RWPE1 (cell line): ENCODE measurements around the gene NAGA.
A peak's percentile ranks its signal among the peaks of the same experiment; 100 is the strongest.

Experiments used
- CTCF ChIA-PET: fragments of 350-600 bp; sonication (Branson Sonifier 250); formaldehyde crosslinking; extraction: SDS; loops from one replicate; lab custom pipeline; 2021; lab: Yijun Ruan, JAX
- POLR2A ChIA-PET: fragments of 400-600 bp; formaldehyde crosslinking; extraction: SDS; loops from one replicate; lab custom pipeline; 2020; ENCODE audit warnings: antibody characterized with exemption; ENCODE audit not compliant: low non-redundant PET; lab: Yijun Ruan, JAX
- DNase-seq: peaks from one replicate; pipeline ENCODE4 v3.0.0; 2012; ENCODE audit warnings: low spot score
- H3K27ac ChIP-seq: fragments of 450-650 bp; 2 replicates; pipeline ENCODE4 v1.5.1; 2017
- TF ChIP-seq, protein P1 (sequence below): fragments of 450-650 bp; conservative IDR thresholded peaks from 2 replicates; pipeline ENCODE4 v1.5.1; 2017; ENCODE audit warnings: low read depth, mild to moderate bottlenecking

Gene NAGA

DNA sequence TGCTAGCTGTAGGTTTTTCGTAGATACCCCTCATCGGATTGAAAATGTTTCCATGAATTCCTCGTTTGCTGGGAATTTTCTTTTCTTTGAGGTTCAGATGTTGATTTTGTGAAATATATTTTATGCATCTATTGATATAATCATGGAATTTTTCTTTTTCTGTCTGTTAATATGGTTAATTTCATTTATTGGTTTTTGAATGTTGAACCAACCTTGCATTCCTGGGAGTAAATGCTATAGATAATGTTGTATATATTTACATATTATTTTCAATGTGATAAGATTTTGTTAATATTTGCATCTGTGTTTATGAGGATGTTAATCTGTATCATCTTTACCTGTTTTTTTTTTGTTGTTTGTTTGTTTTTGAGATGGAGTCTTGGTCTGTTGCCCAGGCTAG, 30.6 kb upstream of the NAGA start:
- no peak overlapping the region for H3K27ac ChIP-seq
- DNase-seq, result no peak
- CTCF ChIA-PET, result interaction anchor here (0.6 kb wide), 1 partner anchor 10 kb away, joined by 3 read pairs; no protein-coding TSS in a partner anchor
- TF ChIP-seq, protein P1, sequence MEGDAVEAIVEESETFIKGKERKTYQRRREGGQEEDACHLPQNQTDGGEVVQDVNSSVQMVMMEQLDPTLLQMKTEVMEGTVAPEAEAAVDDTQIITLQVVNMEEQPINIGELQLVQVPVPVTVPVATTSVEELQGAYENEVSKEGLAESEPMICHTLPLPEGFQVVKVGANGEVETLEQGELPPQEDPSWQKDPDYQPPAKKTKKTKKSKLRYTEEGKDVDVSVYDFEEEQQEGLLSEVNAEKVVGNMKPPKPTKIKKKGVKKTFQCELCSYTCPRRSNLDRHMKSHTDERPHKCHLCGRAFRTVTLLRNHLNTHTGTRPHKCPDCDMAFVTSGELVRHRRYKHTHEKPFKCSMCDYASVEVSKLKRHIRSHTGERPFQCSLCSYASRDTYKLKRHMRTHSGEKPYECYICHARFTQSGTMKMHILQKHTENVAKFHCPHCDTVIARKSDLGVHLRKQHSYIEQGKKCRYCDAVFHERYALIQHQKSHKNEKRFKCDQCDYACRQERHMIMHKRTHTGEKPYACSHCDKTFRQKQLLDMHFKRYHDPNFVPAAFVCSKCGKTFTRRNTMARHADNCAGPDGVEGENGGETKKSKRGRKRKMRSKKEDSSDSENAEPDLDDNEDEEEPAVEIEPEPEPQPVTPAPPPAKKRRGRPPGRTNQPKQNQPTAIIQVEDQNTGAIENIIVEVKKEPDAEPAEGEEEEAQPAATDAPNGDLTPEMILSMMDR, result no peak
- POLR2A ChIA-PET, result no interaction called here

DNA sequence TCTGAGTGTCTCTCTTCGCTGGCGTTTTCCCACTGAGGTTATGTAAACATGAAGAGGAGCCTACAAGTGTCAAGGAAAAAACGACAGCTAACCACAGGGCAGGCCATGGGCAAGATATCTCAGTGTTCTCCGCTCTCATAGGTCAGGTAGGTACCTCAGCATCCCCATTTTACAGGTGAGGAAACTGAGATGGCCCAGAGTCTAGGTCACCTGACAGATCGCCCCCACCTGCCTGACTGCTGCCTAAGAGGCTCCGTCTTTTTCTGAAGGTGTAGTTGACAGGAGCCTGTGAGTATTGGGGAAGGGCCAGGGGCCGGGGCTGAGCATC, 20.8 kb upstream of the NAGA start:
- POLR2A ChIA-PET, result no interaction called here
- no peak for DNase-seq
- H3K27ac ChIP-seq, result peak overlapping the region; percentile 92
- CTCF ChIA-PET, result interaction anchor here (0.5 to 1.6 kb wide), 14 partner anchors 10 to 367 kb away, joined by 3 to 6 read pairs (median 4); partner anchors contain the start of gene NAGA
- TF ChIP-seq, protein P1, result no peak

DNA sequence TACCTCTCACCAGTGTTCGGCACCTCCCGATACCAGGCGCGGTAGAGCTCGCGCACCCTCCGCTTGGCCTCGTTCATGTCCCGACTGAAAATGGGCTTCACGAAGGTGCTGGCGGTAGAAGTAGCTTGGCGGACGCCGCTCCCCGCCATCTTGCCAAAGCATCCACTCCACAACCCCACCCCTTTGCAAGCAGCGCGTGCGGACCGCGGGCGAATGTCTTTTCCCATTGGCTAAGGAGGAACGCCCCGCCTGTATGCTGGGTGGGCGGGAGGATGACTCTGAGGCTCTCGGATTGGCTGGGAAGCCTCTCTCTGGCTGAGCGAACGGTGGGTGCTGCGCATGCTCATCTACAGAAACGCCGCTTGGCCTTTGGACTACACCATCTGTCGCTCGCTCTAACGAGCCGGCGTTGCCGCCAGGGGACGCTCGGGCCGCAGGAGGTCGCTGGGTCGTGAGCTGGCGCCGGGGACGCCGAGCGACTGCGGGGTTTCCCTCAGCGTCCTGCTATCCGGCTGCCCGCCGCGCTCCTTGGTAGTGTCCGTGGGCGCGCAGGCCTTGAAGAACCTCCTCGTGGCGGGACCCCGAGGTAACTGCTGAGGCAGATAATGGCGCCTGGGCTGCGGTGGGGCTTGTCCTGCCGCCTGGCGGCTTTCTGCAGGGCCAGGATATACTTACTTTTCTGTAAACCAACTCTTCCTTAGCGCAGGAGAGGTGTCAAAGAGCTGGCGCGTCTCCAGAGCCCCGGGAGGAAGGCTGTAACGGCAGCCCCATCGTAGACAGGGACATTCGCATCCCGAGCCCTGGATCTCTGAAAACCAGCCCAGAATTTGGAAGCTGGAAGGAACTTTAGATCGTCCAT, 20.2 kb upstream of the NAGA start, which contains the start of gene NDUFA6:
TSS of gene NDUFA6 (minus strand) at position 177 of the 859 bp plus-strand sequence. CDS start at position 149, 28 bp downstream.
- DNase-seq, result peak; percentile 97
- CTCF ChIA-PET, result interaction anchor here (0.6 to 1.6 kb wide), 15 partner anchors 10 to 354 kb away, joined by 3 to 6 read pairs (median 3); partner anchors contain the start of gene NAGA
- H3K27ac ChIP-seq, result peak within 1 kb of the TSS; percentile 92
- TF ChIP-seq, protein P1, result peak; percentile 97
- POLR2A ChIA-PET, result no interaction called here

DNA sequence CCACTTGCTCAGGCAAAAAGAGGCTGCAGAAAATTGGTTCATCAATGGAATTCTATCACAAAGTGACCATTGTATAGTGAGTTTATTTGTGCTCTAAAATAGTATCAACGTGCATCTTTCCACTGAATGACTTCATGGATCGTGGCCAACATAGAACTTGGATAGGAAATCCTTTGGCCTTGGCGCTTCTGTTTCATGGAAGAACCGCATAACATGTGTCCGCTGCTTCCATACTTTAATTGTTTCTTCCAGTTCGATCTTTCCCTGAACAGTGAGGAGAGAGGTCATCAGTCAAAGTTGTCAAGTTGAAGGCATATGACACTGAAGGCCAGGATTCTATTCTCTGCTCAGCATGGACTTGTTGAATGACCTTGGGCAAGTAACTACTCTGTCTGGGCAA, 15.4 kb upstream of the NAGA start:
- DNase-seq, result no peak
- TF ChIP-seq, protein P1, result no peak
- CTCF ChIA-PET, result no interaction called here
- POLR2A ChIA-PET, result no interaction called here
- no peak overlapping the region for H3K27ac ChIP-seq

DNA sequence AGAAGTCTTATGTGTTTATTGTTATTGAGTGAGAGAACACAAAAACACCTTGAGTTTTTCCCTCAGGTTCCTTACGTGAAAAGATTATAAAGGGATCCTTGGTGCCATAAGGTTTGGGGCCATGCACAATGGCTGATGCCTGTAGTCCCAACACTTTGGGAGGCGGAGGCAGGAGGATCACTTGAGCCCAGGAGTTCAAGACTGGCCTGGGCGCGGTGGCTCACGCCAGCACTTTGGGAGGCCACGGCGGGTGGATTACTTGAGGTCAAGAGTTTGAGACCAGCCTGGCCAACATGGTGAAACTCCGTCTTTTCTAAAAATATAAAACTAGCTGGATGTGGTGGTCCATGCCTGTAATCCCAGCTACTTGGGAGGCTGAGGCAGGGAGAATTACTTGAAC, 14.3 kb upstream of the NAGA start:
- H3K27ac ChIP-seq, result no peak overlapping the region
- DNase-seq, result no peak
- TF ChIP-seq, protein P1, result no peak
- CTCF ChIA-PET, result no interaction called here
- POLR2A ChIA-PET, result no interaction called here

DNA sequence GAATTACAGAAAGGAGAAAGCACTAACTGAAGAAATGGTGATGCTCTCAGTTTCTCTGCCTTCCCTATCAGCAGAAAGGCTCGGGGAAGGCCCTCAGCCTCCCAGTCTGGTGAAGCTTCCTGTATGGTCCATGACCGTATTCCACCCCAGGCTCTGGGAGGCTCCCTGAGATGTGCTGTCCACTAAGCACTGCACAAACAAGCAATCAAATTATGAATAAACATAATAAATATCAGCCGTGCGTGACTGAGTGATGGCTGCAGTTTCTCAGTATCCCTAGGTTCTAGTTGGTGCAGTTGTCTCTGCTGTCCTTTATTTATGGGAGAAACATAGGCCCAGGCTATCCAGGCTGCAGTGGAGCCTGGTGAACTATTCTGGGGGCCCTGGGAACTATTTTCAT, 12.5 kb upstream of the NAGA start:
- no peak for DNase-seq
- TF ChIP-seq, protein P1, result no peak
- no peak overlapping the region for H3K27ac ChIP-seq
- CTCF ChIA-PET, result no interaction called here
- POLR2A ChIA-PET, result no interaction called here
